ACC112 (cell line): ENCODE results near the gene KBTBD4.

Source experiments
- H2AFZ ChIP-seq: fragments of 200-600 bp; sonication (generic); one replicate; pipeline ENCODE4 v1.6.0; 2017; ENCODE audit warnings: antibody characterized with exemption, low read length; ENCODE audit not compliant: unreplicated experiment
- H3K27ac ChIP-seq: fragments of 200-600 bp; sonication (generic); 2 replicates; pipeline ENCODE4 v1.5.1; 2014; ENCODE audit warnings: low read depth, mild to moderate bottlenecking, antibody characterized with exemption, low read length, moderate library complexity
- H3K27me3 ChIP-seq: fragments of 200-600 bp; sonication (generic); 2 replicates; pipeline ENCODE4 v1.6.1; 2014; ENCODE audit warnings: mild to moderate bottlenecking, antibody characterized with exemption, low read length, moderate library complexity, mixed read lengths; ENCODE audit not compliant: insufficient read depth
- H3K36me3 ChIP-seq: fragments of 200-600 bp; sonication (generic); 2 replicates; pipeline ENCODE4 v1.6.1; 2016; ENCODE audit warnings: mild to moderate bottlenecking, antibody characterized with exemption, low read length, moderate library complexity, mixed read lengths; ENCODE audit not compliant: insufficient read depth
- H3K4me1 ChIP-seq: fragments of 200-600 bp; sonication (generic); one replicate; pipeline ENCODE4 v1.6.1; 2016; ENCODE audit warnings: low read length, mixed read lengths; ENCODE audit not compliant: insufficient read depth, unreplicated experiment, control insufficient read depth
- H3K4me3 ChIP-seq: fragments of 200-600 bp; sonication (generic); 2 replicates; pipeline ENCODE4 v1.5.1; 2014; ENCODE audit warnings: mild to moderate bottlenecking, low read depth, low read length
- H3K79me2 ChIP-seq: fragments of 200-600 bp; sonication (generic); one replicate; pipeline ENCODE4 v1.6.0; 2016; ENCODE audit warnings: low read length; ENCODE audit not compliant: control insufficient read depth, unreplicated experiment, insufficient read depth

Gene KBTBD4

GRCh38 chr11:47606731-47607130 lies 28.0 kb upstream of the KBTBD4 start:
- Histone ChIP-seq H3K4me1 (peaks cover 23% of the 10 kb centered on the region), H2AFZ (no peak overlapping the region), H3K4me3 (peak overlapping the region; percentile 21; the same call in 1 of the 2 replicates)

GRCh38 chr11:47605921-47606320 lies 27.2 kb upstream of the KBTBD4 start:
- Histone ChIP-seq H3K79me2 (no peaks in the 10 kb centered on the region), H3K27me3 (no peaks in the 10 kb centered on the region), H3K4me3 (no peak overlapping the region), H3K36me3 (no peaks in the 10 kb centered on the region), H3K27ac (no peak overlapping the region), H2AFZ (no peak overlapping the region), H3K4me1 (peaks cover 23% of the 10 kb centered on the region)

More at GRCh38 chr11:47606731-47607130, 28.0 kb upstream of the KBTBD4 start:
- Histone ChIP-seq H3K36me3 (no peaks in the 10 kb centered on the region), H3K27me3 (no peaks in the 10 kb centered on the region), H3K79me2 (no peaks in the 10 kb centered on the region), H3K27ac (peak overlapping the region; percentile 48)

GRCh38 chr11:47603295-47603694 lies 24.5 kb upstream of the KBTBD4 start:
- Histone ChIP-seq H3K27me3 (no peaks in the 10 kb centered on the region), H2AFZ (no peak overlapping the region), H3K79me2 (no peaks in the 10 kb centered on the region), H3K36me3 (no peaks in the 10 kb centered on the region), H3K4me3 (no peak overlapping the region), H3K4me1 (peaks cover 21% of the 10 kb centered on the region), H3K27ac (no peak overlapping the region)

- no peak overlapping the region for H3K4me3 ChIP-seq
- H3K79me2 ChIP-seq, result no peaks in the 10 kb centered on the region
- no peaks in the 10 kb centered on the region for H3K36me3 ChIP-seq
- H3K4me1 ChIP-seq, result no peaks in the 10 kb centered on the region
- no peak overlapping the region for H2AFZ ChIP-seq
- peaks cover 11% of the 10 kb centered on the region for H3K27me3 ChIP-seq
- H3K27ac ChIP-seq, result no peak overlapping the region
These were observed 21.1 kb upstream of the KBTBD4 start for GRCh38 chr11:47599902-47600301.

- H3K36me3 ChIP-seq, result no peaks in the 10 kb centered on the region
- no peak overlapping the region for H3K27ac ChIP-seq
- H3K4me1 ChIP-seq, result peaks cover 7% of the 10 kb centered on the region
- no peaks in the 10 kb centered on the region for H3K79me2 ChIP-seq
- H2AFZ ChIP-seq, result no peak overlapping the region
- H3K27me3 ChIP-seq, result peaks cover 42% of the 10 kb centered on the region
- H3K4me3 ChIP-seq, result no peak overlapping the region
These were observed 17.2 kb upstream of the KBTBD4 start for GRCh38 chr11:47595967-47596366.

GRCh38 chr11:47595029-47595428 lies 16.3 kb upstream of the KBTBD4 start:
- H3K4me3 ChIP-seq, result no peak overlapping the region

GRCh38 chr11:47593934-47594855 lies 15.4 kb upstream of the KBTBD4 start, which contains the start of gene C1QTNF4:
C1QTNF4 (minus strand) TSS chr11:47594411; CDS start chr11:47590810, 3,601 bp downstream.
- Histone ChIP-seq H3K4me3 (peak within 1 kb of the TSS; percentile 72), H3K4me1 (peaks cover 7% of the 10 kb centered on the region), H3K27me3 (peaks cover 42% of the 10 kb centered on the region), H3K27ac (no peak within 1 kb of the TSS), H3K79me2 (no peaks in the 10 kb centered on the region), H3K36me3 (no peaks in the 10 kb centered on the region), H2AFZ (peak within 1 kb of the TSS; percentile 53)

More at GRCh38 chr11:47595029-47595428, 16.3 kb upstream of the KBTBD4 start:
- H3K79me2 ChIP-seq, result no peaks in the 10 kb centered on the region
- H3K27ac ChIP-seq, result no peak overlapping the region
- peaks cover 7% of the 10 kb centered on the region for H3K4me1 ChIP-seq
- no peak overlapping the region for H2AFZ ChIP-seq
- no peaks in the 10 kb centered on the region for H3K36me3 ChIP-seq
- peaks cover 42% of the 10 kb centered on the region for H3K27me3 ChIP-seq

- Histone ChIP-seq H3K79me2 (no peaks in the 10 kb centered on the region), H3K27ac (no peak overlapping the region), H3K4me1 (peaks cover 7% of the 10 kb centered on the region), H3K36me3 (no peaks in the 10 kb centered on the region), H3K4me3 (peak overlapping the region; percentile 72), H2AFZ (no peak overlapping the region), H3K27me3 (peaks cover 42% of the 10 kb centered on the region)
These were observed 14.7 kb upstream of the KBTBD4 start for GRCh38 chr11:47593492-47593933.

GRCh38 chr11:47592970-47593369 lies 14.2 kb upstream of the KBTBD4 start:
- Histone ChIP-seq H3K4me3 (no peak overlapping the region), H3K36me3 (no peaks in the 10 kb centered on the region), H3K27me3 (peaks cover 42% of the 10 kb centered on the region), H3K4me1 (peaks cover 7% of the 10 kb centered on the region), H3K27ac (no peak overlapping the region), H2AFZ (no peak overlapping the region), H3K79me2 (no peaks in the 10 kb centered on the region)

GRCh38 chr11:47592251-47592650 lies 13.5 kb upstream of the KBTBD4 start:
- H3K36me3 ChIP-seq, result no peaks in the 10 kb centered on the region
- H3K4me1 ChIP-seq, result peaks cover 7% of the 10 kb centered on the region
- H3K4me3 ChIP-seq, result no peak overlapping the region
- peaks cover 42% of the 10 kb centered on the region for H3K27me3 ChIP-seq
- no peaks in the 10 kb centered on the region for H3K79me2 ChIP-seq
- H2AFZ ChIP-seq, result no peak overlapping the region
- H3K27ac ChIP-seq, result no peak overlapping the region

- Histone ChIP-seq H3K36me3 (no peaks in the 10 kb centered on the region), H3K27me3 (peaks cover 42% of the 10 kb centered on the region), H3K4me1 (peaks cover 7% of the 10 kb centered on the region), H3K4me3 (no peak overlapping the region), H2AFZ (no peak overlapping the region), H3K27ac (no peak overlapping the region), H3K79me2 (no peaks in the 10 kb centered on the region)
These were observed 13.0 kb upstream of the KBTBD4 start for GRCh38 chr11:47591764-47592163.
